ENCODE results near the gene LRP3.
"Not testable (repeated sequence)": the region's sequence is repeated elsewhere in the genome, so short reads cannot be mapped to it uniquely, and the experiment has no call there.

LRP3 gene

GRCh38 chr19:33193865-33194362 is at the start of gene LRP3:
Gene LRP3, plus strand, starts transcription at chr19:33194330. Its CDS starts 456 bp downstream, at chr19:33194786.
- H3K9me3 Mint-ChIP-seq (ENCODE audit: low read depth) = no peaks in the 10 kb centered on the region
- no peak within 1 kb of the TSS for H3K27ac Mint-ChIP-seq

GRCh38 chr19:33146209-33146608 is 47.9 kb upstream of the LRP3 start:
- Mint-ChIP-seq H3K4me1 (ENCODE audit: low read depth) (peaks cover 5% of the 10 kb centered on the region), H3K36me3 (no peaks in the 10 kb centered on the region), H3K27ac (no peak overlapping the region), H3K27me3 (peaks cover 4% of the 10 kb centered on the region), H3K9me3 (ENCODE audit: low read depth) (no peaks in the 10 kb centered on the region), H3K4me3 (no peak overlapping the region)

More at GRCh38 chr19:33193865-33194362, at the start of gene LRP3:
- Mint-ChIP-seq H3K4me1 (ENCODE audit: low read depth) (peaks cover 2% of the 10 kb centered on the region), H3K27me3 (peaks cover 14% of the 10 kb centered on the region), H3K4me3 (peak within 1 kb of the TSS; percentile 75), H3K36me3 (no peaks in the 10 kb centered on the region)

GRCh38 chr19:33147538-33147937 is 46.6 kb upstream of the LRP3 start:
- Mint-ChIP-seq H3K9me3 (ENCODE audit: low read depth) (no peaks in the 10 kb centered on the region), H3K4me1 (ENCODE audit: low read depth) (peaks cover 5% of the 10 kb centered on the region), H3K36me3 (no peaks in the 10 kb centered on the region), H3K27me3 (peaks cover 4% of the 10 kb centered on the region), H3K27ac (no peak overlapping the region), H3K4me3 (no peak overlapping the region)

GRCh38 chr19:33150852-33151518 is 43.1 kb upstream of the LRP3 start:
- no peaks in the 10 kb centered on the region for H3K4me1 Mint-ChIP-seq (ENCODE audit: low read depth)
- H3K36me3 Mint-ChIP-seq = no peaks in the 10 kb centered on the region
- H3K9me3 Mint-ChIP-seq (ENCODE audit: low read depth) = no peaks in the 10 kb centered on the region
- no peak overlapping the region for H3K27ac Mint-ChIP-seq
- H3K4me3 Mint-ChIP-seq = no peak overlapping the region
- no peaks in the 10 kb centered on the region for H3K27me3 Mint-ChIP-seq

GRCh38 chr19:33152176-33152575 is 42.0 kb upstream of the LRP3 start:
- H3K36me3 Mint-ChIP-seq = no peaks in the 10 kb centered on the region
- no peaks in the 10 kb centered on the region for H3K9me3 Mint-ChIP-seq (ENCODE audit: low read depth)
- no peak overlapping the region for H3K4me3 Mint-ChIP-seq
- H3K4me1 Mint-ChIP-seq (ENCODE audit: low read depth) = no peaks in the 10 kb centered on the region
- no peaks in the 10 kb centered on the region for H3K27me3 Mint-ChIP-seq
- H3K27ac Mint-ChIP-seq = no peak overlapping the region

GRCh38 chr19:33152625-33153024 is 41.5 kb upstream of the LRP3 start:
- not testable (repeated sequence) for H3K27me3 Mint-ChIP-seq; H3K4me1 Mint-ChIP-seq (ENCODE audit: low read depth); H3K27ac Mint-ChIP-seq; H3K36me3 Mint-ChIP-seq; H3K9me3 Mint-ChIP-seq (ENCODE audit: low read depth); H3K4me3 Mint-ChIP-seq

GRCh38 chr19:33154313-33154712 is 39.8 kb upstream of the LRP3 start:
- not testable (repeated sequence) for H3K36me3 Mint-ChIP-seq; H3K27me3 Mint-ChIP-seq; H3K4me3 Mint-ChIP-seq; H3K9me3 Mint-ChIP-seq (ENCODE audit: low read depth); H3K27ac Mint-ChIP-seq
- peaks cover 12% of the 10 kb centered on the region for H3K4me1 Mint-ChIP-seq (ENCODE audit: low read depth)

GRCh38 chr19:33156334-33156733 is 37.8 kb upstream of the LRP3 start:
- Mint-ChIP-seq H3K27me3 (no peaks in the 10 kb centered on the region), H3K36me3 (no peaks in the 10 kb centered on the region), H3K9me3 (ENCODE audit: low read depth) (no peaks in the 10 kb centered on the region)

GRCh38 chr19:33157906-33158305 is 36.2 kb upstream of the LRP3 start:
- no peaks in the 10 kb centered on the region for H3K27me3 Mint-ChIP-seq
- H3K27ac Mint-ChIP-seq = no peak overlapping the region

More at GRCh38 chr19:33156334-33156733, 37.8 kb upstream of the LRP3 start:
- Mint-ChIP-seq H3K4me3 (no peak overlapping the region), H3K4me1 (ENCODE audit: low read depth) (peaks cover 31% of the 10 kb centered on the region), H3K27ac (no peak overlapping the region)

GRCh38 chr19:33158365-33158764 is 35.8 kb upstream of the LRP3 start:
- H3K4me1 Mint-ChIP-seq (ENCODE audit: low read depth) = peaks cover 36% of the 10 kb centered on the region
- H3K36me3 Mint-ChIP-seq = no peaks in the 10 kb centered on the region
- no peak overlapping the region for H3K4me3 Mint-ChIP-seq
- H3K27me3 Mint-ChIP-seq = no peaks in the 10 kb centered on the region
- H3K9me3 Mint-ChIP-seq (ENCODE audit: low read depth) = no peaks in the 10 kb centered on the region
- no peak overlapping the region for H3K27ac Mint-ChIP-seq

More at GRCh38 chr19:33157906-33158305, 36.2 kb upstream of the LRP3 start:
- Mint-ChIP-seq H3K4me3 (no peak overlapping the region), H3K36me3 (no peaks in the 10 kb centered on the region), H3K9me3 (ENCODE audit: low read depth) (no peaks in the 10 kb centered on the region), H3K4me1 (ENCODE audit: low read depth) (peaks cover 36% of the 10 kb centered on the region)

GRCh38 chr19:33159149-33159548 is 35.0 kb upstream of the LRP3 start:
- Mint-ChIP-seq H3K4me1 (ENCODE audit: low read depth) (peaks cover 36% of the 10 kb centered on the region), H3K27ac (no peak overlapping the region), H3K4me3 (no peak overlapping the region), H3K36me3 (peaks cover 3% of the 10 kb centered on the region), H3K27me3 (no peaks in the 10 kb centered on the region), H3K9me3 (ENCODE audit: low read depth) (no peaks in the 10 kb centered on the region)

GRCh38 chr19:33159893-33160292 is 34.2 kb upstream of the LRP3 start:
- H3K36me3 Mint-ChIP-seq = peaks cover 3% of the 10 kb centered on the region
- peak overlapping the region; percentile 85 for H3K27ac Mint-ChIP-seq
- H3K4me1 Mint-ChIP-seq (ENCODE audit: low read depth) = peaks cover 36% of the 10 kb centered on the region
- H3K27me3 Mint-ChIP-seq = no peaks in the 10 kb centered on the region
- H3K9me3 Mint-ChIP-seq (ENCODE audit: low read depth) = no peaks in the 10 kb centered on the region
- H3K4me3 Mint-ChIP-seq = no peak overlapping the region

- H3K27me3 Mint-ChIP-seq = no peaks in the 10 kb centered on the region
- no peaks in the 10 kb centered on the region for H3K9me3 Mint-ChIP-seq (ENCODE audit: low read depth)
- H3K36me3 Mint-ChIP-seq = peaks cover 3% of the 10 kb centered on the region
- H3K27ac Mint-ChIP-seq = peak overlapping the region; percentile 85
- H3K4me3 Mint-ChIP-seq = no peak overlapping the region
- H3K4me1 Mint-ChIP-seq (ENCODE audit: low read depth) = peaks cover 36% of the 10 kb centered on the region
Measured at GRCh38 chr19:33161201-33161600, 32.9 kb upstream of the LRP3 start.

- Mint-ChIP-seq H3K27ac (no peak overlapping the region), H3K4me3 (no peak overlapping the region), H3K9me3 (ENCODE audit: low read depth) (peaks cover 4% of the 10 kb centered on the region), H3K4me1 (ENCODE audit: low read depth) (peaks cover 27% of the 10 kb centered on the region), H3K36me3 (peaks cover 9% of the 10 kb centered on the region), H3K27me3 (no peaks in the 10 kb centered on the region)
Measured at GRCh38 chr19:33163481-33163880, 30.6 kb upstream of the LRP3 start.

- H3K36me3 Mint-ChIP-seq = peaks cover 15% of the 10 kb centered on the region
- H3K4me1 Mint-ChIP-seq (ENCODE audit: low read depth) = peaks cover 15% of the 10 kb centered on the region
- H3K27me3 Mint-ChIP-seq = not testable (repeated sequence)
Measured at GRCh38 chr19:33166037-33166436, 28.1 kb upstream of the LRP3 start.

GRCh38 chr19:33167438-33167837 is 26.7 kb upstream of the LRP3 start:
- Mint-ChIP-seq H3K9me3 (ENCODE audit: low read depth) (peaks cover 11% of the 10 kb centered on the region), H3K36me3 (peaks cover 15% of the 10 kb centered on the region), H3K4me1 (ENCODE audit: low read depth) (peaks cover 16% of the 10 kb centered on the region), H3K4me3 (no peak overlapping the region), H3K27me3 (no peaks in the 10 kb centered on the region), H3K27ac (no peak overlapping the region)

More at GRCh38 chr19:33166037-33166436, 28.1 kb upstream of the LRP3 start:
- H3K27ac Mint-ChIP-seq, H3K4me3 Mint-ChIP-seq: not testable (repeated sequence)
- H3K9me3 Mint-ChIP-seq (ENCODE audit: low read depth) = peaks cover 11% of the 10 kb centered on the region
